HCT116 (cell line): ENCODE data around the gene GLMN.

Experiments
- CEBPB ChIP-seq: IDR thresholded peaks from 2 replicates; pipeline ENCODE4 v1.6.1; 2012; ENCODE audit warnings: low read depth
- EZH2 ChIP-seq: fragments of 200-600 bp; sonication (generic); IDR thresholded peaks from 2 replicates; pipeline ENCODE4 v1.6.1; 2017; ENCODE audit warnings: antibody characterized with exemption, mixed run types
- EZH2phosphoT487 ChIP-seq: fragments of 200-600 bp; IDR thresholded peaks from 2 replicates; pipeline ENCODE4 v1.6.1; 2018; ENCODE audit warnings: antibody characterized with exemption, borderline replicate concordance
- JUND ChIP-seq: IDR thresholded peaks from 2 replicates; pipeline ENCODE4 v1.6.1; 2012
- POLR2A ChIP-seq: IDR thresholded peaks from 2 replicates; pipeline ENCODE4 v1.7.0; 2011; ENCODE audit warnings: borderline replicate concordance; ENCODE audit not compliant: insufficient read depth, insufficient read length; ENCODE audit errors: extremely low read depth
- POLR2AphosphoS5 ChIP-seq: IDR thresholded peaks from 2 replicates; pipeline ENCODE4 v1.6.1; 2011; ENCODE audit warnings: mild to moderate bottlenecking, low read depth, low read length, moderate library complexity
- SIN3A ChIP-seq: IDR thresholded peaks from 2 replicates; pipeline ENCODE4 v1.6.1; 2012; ENCODE audit warnings: low read depth
- SP1 ChIP-seq: IDR thresholded peaks from 2 replicates; pipeline ENCODE4 v1.6.1; 2012; ENCODE audit warnings: low read depth
- SRF ChIP-seq: IDR thresholded peaks from 2 replicates; pipeline ENCODE4 v1.6.1; 2012; ENCODE audit warnings: low read depth
- TF ChIP-seq, protein P1 (sequence below): IDR thresholded peaks from 2 replicates; pipeline ENCODE4 v1.6.1; 2012
- TF ChIP-seq, protein P2 (sequence below), 3 experiments: fragments of 200-600 bp in 1 of 3; sonication (generic) in 1 of 3; IDR thresholded peaks in 2 of 3; conservative IDR thresholded peaks in 1 of 3; 2 replicates each; pipeline ENCODE4 v1.5.1; 2012 to 2017; ENCODE audit warnings: low read depth in 2 of 3, low read length in 2 of 3, antibody characterized with exemption in 1 of 3, borderline replicate concordance in 1 of 3, control low read depth in 1 of 3, mild to moderate bottlenecking in 1 of 3, mixed read lengths in 1 of 3, mixed run types in 1 of 3, moderate library complexity in 1 of 3; ENCODE audit not compliant: insufficient read depth in 1 of 3
- TF ChIP-seq, protein P3 (sequence below): IDR thresholded peaks from 2 replicates; pipeline ENCODE4 v1.6.1; 2011; ENCODE audit warnings: mild to moderate bottlenecking, low read length, moderate library complexity; ENCODE audit not compliant: insufficient replicate concordance; ENCODE audit errors: extremely low read depth
- TF ChIP-seq, protein P4 (sequence below): IDR thresholded peaks from 2 replicates; pipeline ENCODE4 v1.6.1; 2012; ENCODE audit warnings: low read depth

DNA sequence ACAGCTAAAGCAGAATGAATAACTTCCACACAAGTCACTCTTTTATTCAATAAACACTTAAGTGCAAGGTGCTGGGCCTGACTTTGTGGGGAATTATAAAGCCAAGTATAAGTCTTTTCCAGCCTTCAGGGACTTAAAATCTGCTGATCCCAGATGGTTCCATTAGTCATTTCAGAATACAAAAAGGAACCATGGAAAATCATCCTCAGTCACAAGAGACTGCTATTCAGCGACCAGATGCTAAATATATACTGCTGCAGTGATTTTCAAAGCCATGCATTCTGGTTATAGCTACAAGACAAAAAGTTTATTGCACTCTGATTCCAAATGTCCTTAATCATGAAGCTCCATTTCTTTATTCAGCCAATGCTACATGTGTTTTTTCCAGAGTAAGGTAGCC is 25.7 kb downstream of the GLMN start:
- TF ChIP-seq, protein P1, sequence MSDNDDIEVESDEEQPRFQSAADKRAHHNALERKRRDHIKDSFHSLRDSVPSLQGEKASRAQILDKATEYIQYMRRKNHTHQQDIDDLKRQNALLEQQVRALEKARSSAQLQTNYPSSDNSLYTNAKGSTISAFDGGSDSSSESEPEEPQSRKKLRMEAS: no peak
- TF ChIP-seq CEBPB (no peak), POLR2AphosphoS5 (no peak), SRF (no peak), EZH2 (no peak), POLR2A (no peak), EZH2phosphoT487 (no peak), SP1 (no peak), JUND (no peak), SIN3A (no peak)
- TF ChIP-seq, protein P2, sequence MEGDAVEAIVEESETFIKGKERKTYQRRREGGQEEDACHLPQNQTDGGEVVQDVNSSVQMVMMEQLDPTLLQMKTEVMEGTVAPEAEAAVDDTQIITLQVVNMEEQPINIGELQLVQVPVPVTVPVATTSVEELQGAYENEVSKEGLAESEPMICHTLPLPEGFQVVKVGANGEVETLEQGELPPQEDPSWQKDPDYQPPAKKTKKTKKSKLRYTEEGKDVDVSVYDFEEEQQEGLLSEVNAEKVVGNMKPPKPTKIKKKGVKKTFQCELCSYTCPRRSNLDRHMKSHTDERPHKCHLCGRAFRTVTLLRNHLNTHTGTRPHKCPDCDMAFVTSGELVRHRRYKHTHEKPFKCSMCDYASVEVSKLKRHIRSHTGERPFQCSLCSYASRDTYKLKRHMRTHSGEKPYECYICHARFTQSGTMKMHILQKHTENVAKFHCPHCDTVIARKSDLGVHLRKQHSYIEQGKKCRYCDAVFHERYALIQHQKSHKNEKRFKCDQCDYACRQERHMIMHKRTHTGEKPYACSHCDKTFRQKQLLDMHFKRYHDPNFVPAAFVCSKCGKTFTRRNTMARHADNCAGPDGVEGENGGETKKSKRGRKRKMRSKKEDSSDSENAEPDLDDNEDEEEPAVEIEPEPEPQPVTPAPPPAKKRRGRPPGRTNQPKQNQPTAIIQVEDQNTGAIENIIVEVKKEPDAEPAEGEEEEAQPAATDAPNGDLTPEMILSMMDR (IDR thresholded peaks at IDR 0.05 in 2 of 3, conservative IDR thresholded peaks at IDR 0.05 in 1 of 3; ENCODE audit: borderline replicate concordance in 1 of 3, insufficient read depth in 1 of 3, low read depth in 2 of 3, low read length in 2 of 3): no peak
- TF ChIP-seq, protein P3, sequence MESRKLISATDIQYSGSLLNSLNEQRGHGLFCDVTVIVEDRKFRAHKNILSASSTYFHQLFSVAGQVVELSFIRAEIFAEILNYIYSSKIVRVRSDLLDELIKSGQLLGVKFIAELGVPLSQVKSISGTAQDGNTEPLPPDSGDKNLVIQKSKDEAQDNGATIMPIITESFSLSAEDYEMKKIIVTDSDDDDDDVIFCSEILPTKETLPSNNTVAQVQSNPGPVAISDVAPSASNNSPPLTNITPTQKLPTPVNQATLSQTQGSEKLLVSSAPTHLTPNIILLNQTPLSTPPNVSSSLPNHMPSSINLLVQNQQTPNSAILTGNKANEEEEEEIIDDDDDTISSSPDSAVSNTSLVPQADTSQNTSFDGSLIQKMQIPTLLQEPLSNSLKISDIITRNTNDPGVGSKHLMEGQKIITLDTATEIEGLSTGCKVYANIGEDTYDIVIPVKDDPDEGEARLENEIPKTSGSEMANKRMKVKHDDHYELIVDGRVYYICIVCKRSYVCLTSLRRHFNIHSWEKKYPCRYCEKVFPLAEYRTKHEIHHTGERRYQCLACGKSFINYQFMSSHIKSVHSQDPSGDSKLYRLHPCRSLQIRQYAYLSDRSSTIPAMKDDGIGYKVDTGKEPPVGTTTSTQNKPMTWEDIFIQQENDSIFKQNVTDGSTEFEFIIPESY: no peak
- TF ChIP-seq, protein P4, sequence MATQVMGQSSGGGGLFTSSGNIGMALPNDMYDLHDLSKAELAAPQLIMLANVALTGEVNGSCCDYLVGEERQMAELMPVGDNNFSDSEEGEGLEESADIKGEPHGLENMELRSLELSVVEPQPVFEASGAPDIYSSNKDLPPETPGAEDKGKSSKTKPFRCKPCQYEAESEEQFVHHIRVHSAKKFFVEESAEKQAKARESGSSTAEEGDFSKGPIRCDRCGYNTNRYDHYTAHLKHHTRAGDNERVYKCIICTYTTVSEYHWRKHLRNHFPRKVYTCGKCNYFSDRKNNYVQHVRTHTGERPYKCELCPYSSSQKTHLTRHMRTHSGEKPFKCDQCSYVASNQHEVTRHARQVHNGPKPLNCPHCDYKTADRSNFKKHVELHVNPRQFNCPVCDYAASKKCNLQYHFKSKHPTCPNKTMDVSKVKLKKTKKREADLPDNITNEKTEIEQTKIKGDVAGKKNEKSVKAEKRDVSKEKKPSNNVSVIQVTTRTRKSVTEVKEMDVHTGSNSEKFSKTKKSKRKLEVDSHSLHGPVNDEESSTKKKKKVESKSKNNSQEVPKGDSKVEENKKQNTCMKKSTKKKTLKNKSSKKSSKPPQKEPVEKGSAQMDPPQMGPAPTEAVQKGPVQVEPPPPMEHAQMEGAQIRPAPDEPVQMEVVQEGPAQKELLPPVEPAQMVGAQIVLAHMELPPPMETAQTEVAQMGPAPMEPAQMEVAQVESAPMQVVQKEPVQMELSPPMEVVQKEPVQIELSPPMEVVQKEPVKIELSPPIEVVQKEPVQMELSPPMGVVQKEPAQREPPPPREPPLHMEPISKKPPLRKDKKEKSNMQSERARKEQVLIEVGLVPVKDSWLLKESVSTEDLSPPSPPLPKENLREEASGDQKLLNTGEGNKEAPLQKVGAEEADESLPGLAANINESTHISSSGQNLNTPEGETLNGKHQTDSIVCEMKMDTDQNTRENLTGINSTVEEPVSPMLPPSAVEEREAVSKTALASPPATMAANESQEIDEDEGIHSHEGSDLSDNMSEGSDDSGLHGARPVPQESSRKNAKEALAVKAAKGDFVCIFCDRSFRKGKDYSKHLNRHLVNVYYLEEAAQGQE: no peak
